Measurements from ENCODE around the gene RNU1-4.
"Not testable (repeated sequence)": the region's sequence is repeated elsewhere in the genome, so short reads cannot be mapped to it uniquely, and the experiment has no call there.

GRCh38 chr1:16757574-16757973 lies 17.3 kb downstream of the RNU1-4 start:
- TF ChIP-seq POLR2AphosphoS5 (IDR thresholded peaks at IDR 0.05); CTCF (IDR thresholded peaks at IDR 0.05); POLR2A (IDR thresholded peaks at IDR 0.05; ENCODE audit: low read depth); EP300 (IDR thresholded peaks at IDR 0.05): not testable (repeated sequence)
